Germinal center (tissue), 1 donor: ENCODE data around the gene HIF1AN.
A peak's percentile ranks its signal among the peaks of the same experiment; 100 is the strongest.

Experiments
- DNase-seq: peaks from one replicate; pipeline ENCODE4 v3.0.0; 2012; ENCODE audit warnings: mixed read lengths, low spot score

The HIF1AN gene

DNA sequence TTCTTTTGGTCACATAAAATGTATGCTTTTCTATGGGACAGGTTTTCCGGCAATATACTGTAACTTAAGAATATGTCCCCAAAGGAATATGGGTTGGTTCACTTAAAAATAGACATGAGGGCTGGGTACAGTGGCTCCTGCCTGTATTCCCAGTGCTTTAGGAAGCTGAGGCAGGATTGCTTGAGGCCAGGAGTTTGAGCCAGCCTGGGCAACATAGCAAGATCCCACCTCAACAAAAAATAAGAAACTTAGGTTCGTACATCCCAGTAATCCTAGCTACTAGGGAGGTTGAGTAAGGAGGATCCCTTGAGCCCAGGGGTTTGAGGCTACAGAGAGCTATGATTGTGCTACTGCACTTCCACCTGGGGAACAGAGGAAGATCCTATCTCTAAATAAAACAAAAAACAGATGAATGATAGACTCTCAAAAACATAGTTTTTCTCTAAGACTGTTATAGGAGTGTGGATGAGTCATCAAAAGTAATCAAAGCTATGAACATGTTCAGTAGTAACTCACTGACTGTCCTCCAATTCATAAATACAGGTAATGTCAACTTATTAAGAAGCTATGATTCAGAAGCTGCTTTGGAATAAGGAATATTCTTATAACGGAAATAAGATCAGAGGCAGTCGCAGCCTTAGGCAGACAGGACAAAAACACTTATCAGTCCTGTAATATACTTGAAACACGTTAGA, 13.5 kb upstream of the HIF1AN start:
- DNase-seq: no peak

DNA sequence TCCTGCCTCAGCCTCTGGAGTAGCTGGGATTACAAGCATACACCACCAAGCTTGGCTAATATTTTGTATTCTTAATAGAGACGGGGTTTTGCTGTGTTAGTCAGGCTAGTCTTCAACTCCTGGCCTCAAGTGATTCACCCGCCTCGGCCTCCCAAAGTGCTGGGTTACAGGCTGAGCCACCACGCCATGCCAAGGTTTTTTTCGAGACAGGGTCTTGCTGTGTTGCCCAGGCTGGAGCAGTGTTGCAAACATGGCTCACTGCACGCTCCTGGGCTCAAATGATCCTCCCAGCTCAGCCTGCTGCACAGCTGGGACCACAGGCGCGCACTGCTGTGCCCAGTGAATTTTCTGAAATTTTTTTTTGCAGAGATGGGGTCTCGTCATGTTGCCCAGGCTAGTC, 12.8 kb upstream of the HIF1AN start:
- no peak for DNase-seq

DNA sequence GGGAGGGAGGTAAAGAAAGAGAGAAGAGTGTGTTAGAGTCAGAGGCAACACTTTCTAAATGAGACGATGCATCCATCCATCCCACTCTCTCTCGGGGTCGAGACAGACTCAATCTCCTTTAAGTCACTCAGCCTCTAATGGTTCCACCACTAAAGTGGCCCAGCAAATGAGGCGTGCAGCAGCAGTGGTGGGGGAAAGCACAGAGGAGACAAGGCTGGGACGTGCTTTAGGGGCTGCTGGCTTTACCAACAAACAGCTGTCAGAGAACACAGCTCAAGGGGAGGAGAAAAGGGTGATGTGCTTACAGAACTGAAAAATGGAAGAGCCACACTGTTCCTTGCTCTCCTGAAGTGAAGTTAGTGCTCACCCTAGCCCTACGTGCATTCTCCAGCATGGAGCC, 11.5 kb upstream of the HIF1AN start:
- no peak for DNase-seq

DNA sequence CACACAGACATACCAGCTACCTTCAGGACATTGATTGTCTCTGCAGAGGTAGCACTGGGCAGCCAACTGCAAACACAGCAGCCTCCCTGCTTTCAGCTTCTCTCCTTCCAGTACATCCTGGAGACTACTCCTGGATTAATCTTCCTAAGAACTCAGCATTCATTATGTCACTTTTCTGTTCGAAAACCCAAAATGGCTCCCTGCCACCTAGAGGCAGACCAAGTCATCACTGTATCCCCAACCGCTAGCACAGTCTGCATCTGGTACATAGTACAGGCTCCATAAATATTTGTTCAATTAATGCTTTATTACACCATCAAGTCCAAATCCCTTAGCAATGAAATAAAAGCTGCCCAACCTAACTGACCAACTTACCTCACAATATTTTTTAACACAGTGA, 11.1 kb upstream of the HIF1AN start:
- no peak for DNase-seq

DNA sequence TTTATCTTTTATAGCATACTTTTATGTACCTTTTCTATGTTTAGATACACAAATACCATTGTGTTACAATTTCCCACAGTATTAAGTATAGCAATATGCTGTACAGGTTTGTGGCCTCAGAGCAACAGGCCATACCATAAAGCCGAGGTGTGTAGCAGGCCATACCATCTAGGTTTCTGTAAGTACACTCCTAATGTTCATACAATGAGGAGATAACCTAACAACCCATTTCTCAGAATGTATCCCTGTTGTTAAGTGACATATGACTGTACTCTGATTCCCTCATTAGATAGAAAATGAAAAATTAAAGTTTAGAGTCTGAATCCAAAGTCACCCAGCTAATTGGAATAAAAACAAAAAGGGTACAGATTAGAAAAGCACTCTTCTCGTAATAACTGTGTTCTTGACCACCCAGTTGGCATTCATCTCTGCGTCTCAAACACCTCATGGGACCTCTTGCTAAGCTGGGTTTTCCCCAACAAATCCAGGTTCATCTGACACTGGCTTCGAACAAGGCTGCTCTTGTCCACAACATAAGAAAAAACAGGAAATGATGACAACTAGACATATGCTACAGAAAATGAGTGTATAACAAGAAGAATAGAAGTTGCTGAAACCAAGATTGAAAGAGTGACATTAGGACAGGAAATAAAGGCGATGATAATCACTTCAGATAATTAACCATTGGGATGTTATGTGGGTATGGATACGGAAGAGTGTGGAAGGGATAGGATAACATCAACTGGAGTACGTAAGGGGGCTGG, 7.4 kb upstream of the HIF1AN start:
- DNase-seq: no peak

DNA sequence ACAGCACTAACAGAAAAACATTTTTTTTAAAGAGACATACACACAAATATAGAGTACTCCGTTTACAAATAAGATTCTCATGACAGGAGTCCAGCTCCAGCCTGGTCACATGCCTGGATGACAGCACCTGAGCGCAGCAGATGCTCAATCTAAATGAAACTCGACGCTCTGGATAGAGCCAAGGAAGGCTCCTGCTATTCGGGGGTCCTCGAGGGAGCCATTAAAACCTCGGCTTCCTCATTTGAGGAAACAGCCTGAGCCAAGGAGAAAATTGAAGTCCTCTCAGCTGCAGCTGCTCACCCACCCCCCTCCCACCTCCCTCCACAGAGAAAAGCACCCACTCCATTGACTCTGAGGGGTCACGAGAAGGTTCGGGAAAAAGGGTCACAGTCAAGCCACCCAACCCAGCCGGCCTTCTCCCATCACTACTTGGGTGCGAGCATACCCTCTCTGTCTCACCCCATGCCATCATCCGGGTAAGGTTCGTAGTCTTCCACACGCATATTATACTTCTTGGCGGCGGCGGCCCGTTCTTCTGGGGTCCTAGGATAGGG, 6.7 kb upstream of the HIF1AN start:
- peak; percentile 21 for DNase-seq

DNA sequence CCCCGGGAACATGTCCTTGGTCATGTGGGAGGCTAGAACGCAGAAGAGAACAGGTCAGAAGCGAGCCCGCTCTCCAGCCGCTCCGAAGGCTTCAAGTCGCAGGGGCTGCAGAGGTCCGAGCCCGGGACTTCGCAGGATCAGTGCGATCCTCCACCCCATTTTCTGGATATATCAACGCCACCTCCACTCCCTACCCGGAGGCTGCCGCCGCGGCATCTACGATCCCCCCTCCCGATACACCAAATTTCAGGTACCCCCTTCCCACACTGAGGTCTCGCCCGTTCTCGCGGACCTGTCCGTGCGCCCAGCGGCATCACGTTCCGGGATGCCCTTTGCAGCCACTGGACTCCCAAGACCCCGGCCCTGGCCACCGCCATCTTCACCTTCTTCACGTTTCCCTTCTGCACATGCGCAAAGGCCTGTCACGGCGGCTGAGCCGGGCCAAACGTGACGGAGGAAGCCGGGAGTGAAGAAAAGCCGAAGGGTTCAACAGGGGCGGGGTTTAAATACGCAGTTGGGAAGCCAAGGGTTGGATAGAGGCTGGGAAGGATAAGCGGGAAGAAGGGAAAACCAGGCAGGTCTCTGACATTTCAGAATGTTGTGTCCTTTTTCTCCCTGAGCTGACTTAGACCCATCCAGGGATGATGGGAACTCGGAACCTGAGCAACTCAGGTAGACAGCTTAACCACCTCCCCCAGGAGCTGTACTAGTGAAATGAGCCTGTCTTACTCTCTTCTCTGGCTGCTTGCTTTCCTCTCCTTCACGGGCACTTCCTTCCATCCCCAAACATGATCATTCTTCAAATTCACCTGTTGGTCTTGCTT, 6.1 kb upstream of the HIF1AN start, which contains the start of gene NDUFB8:
NDUFB8 (minus strand) TSS at position 397 of the 824 bp plus-strand sequence; CDS start at position 377, 20 bp downstream.
- peak; percentile 78 for DNase-seq

DNA sequence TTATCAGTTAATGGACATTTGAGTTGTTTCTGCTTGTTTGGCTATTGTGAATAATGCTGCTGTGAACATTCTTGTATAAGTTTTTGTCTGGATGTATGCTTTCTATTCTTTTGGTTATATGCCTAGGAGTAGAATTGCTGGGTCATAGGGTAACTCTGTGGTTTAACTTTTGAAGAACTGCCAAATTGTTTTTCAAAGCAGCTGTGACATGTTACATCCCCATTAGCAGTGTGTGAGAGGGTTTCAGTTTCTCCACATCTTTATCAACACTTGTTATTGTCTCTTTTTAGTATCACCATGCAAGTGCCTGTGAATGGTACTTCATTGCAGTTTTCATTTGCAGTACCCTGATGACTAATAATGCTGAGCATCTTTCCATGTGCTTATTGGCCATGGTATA, 4.0 kb upstream of the HIF1AN start:
- no peak for DNase-seq

DNA sequence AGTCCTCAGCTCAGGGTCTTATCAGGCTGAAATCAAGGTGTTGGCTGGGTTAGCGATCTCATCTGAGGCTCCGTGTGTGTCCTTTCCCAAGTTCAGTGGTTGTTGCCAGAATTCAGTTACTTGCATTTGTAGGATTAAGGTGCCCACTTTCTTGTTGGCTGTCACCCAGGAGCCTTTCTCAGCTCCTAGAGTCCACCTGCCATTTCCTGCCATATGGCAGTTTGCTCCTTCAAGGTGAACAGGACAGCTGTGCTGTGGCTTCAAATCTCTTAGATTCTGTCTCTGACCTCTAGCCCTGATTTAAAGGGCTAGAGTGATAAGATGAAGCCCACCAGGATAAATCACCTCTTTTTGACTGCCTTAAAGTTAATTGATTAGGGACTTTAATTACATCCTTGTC, 1.0 kb upstream of the HIF1AN start:
- no peak for DNase-seq

DNA sequence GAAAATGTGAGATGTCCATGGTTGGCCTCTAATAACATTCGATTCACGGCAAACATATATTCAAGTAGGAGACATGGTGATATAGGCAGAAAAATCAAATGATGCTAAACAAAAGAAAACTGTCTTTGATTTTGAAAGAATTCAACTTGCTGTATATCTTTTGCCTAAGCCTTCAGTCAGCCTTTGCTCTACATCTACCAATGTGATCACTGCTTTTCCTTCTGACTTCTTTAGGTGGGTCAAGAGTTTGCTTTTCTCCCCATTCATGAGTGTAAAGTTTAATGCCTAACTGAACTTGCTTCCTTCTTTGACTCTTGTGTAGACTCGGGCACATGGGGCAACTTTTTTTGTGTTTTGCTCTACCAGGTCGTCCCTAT, 417 bp upstream of the HIF1AN start:
- no peak for DNase-seq

DNA sequence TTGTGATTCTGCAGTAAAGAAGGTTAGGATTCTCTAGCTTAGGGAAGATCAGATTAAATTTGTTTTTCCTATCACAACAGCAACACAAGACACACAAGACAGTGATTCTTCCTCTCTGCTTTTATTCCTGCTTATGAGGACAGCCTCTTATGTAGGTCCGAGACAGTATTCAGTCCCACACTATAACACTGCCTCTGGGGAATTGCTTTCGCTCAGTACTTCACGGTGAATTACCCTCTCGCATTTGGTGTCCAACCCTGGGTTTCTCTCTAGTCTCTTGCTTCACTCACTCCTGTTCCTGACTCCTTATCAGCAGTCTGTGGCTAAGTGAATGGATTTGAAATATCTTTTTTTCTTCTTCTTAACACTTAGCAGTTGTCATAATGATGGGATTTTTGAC, 1.7 kb downstream of the HIF1AN start:
- no peak for DNase-seq

DNA sequence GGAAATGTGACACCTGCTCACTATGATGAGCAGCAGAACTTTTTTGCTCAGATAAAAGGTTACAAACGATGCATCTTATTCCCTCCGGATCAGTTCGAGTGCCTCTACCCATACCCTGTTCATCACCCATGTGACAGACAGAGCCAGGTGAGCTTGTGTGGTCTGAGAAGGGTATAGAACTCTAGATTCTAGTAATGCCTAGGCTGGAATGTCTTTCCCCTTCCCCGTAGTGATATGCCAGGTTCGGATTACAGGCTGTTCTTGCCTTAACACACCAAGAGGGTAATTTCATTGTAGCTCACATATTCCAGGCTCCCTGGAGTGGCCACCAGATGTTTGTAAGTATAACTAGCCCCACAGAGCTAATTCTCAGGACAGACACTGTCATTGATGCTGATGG, 9.2 kb downstream of the HIF1AN start:
- no peak for DNase-seq

DNA sequence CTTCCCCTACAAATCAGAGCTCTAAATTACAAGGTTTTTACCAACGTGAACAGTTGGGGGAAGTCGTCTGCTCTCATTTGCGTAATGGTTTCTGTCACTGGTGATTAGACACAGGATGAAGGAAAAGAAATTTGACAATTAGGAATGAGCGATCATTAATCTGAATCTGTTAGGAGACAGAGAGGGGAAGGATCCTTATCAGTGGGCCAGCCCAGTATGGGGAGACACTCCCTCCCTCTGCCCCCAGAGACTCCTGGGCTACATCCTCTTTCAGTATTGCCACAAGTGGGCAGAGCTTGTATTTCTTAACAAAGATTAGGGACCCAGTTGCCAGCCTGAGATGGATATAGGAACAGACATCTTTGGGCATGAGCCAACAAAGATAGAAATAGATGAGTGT, 15.5 kb downstream of the HIF1AN start:
- DNase-seq: no peak

DNA sequence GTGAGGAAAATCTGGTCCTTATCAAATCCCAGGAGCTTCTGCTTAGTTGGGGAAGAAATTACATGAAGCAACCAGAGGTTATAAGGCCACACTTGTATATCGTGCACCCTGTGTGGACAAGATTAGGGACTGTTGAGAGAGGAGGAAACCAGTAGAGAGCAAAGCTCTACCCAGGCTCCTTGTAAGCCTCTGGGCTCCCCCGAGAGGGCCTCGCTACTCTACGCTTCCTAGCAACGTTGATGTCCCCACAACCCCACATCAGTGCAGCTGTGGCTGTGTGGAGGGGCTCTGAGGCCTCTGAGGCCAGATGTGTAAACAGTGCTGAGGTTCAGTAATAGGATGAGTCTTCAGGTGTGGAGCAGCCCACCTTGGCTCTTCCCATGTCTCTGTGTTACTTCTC, 16.0 kb downstream of the HIF1AN start:
- DNase-seq: no peak

DNA sequence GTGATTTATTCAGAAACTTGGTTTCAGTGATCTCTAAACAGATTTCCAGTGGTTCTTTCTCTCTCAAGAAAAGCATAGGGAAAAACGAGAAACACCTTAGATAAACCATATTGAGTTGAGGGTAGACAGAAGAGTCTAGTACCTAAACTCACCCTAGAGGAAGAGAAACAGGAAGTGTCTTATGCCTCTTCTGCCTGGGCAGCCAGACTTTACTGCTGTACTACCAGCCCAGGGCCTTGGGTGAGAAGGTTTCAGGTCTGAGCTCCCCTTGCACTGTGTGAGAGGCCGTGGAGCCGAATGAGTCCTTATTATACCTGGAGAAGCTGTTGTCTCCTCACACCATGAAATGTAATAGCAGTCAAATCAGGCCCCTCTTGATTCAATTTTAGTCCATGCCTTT, 18.2 kb downstream of the HIF1AN start:
- DNase-seq: peak; percentile 34

DNA sequence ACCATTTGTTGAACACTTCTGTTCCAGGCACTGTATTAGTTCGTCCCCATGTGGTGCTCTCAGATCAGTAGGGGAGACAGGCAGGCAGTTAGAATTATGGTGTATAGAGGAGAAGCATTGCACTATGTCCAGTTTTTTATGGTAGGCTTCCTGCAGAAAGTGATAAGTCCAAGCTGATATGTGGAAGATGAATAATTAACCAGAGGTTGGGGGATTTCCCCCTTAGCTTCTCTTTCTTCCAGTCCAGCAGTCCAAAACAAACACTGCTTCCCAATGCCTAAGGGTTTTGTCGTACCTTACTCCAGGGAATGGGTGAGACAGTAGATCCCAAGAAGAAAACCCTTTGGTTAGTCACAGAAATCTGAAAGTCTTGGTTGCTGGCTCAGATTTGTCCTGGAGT, 19.2 kb downstream of the HIF1AN start:
- no peak for DNase-seq

DNA sequence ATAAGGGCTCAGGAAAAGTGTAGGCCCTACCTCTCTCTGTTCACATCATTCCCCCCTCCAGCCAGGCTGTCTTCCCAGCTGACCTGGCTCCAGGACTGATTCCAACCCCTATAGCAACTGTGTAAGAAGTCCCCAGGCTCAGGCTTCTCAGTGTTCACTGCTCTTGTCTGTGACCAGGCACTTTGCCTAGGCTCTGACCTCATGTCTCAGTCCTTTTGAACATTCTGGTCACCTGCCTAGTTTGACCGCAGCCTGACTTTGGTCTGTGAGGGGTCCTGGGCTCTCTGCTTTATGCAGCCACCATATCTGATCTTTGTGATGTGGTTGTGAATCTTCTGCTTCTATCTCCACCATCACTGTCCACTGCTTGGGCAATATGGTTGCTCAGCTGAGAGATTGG, 24.5 kb downstream of the HIF1AN start:
- DNase-seq: no peak

DNA sequence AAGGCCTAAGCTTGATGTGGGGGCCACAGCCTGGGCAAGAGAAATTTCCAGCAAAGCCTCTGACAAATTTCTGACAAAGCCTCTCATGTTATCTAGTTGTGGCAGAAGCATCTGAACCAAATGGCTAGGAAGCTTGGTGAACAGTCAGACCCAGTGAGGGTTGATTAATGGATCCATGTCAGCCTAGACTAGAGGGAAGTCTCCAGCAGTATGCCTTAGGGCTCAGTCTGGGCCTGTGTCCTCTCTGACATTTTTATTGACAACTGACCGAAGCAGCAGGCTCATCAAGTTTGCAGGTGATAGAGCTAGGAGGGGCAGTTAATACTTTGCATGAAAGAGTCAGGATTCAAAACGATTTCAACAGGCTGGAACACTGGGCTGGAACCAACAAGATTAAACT, 25.3 kb downstream of the HIF1AN start:
- DNase-seq: no peak

DNA sequence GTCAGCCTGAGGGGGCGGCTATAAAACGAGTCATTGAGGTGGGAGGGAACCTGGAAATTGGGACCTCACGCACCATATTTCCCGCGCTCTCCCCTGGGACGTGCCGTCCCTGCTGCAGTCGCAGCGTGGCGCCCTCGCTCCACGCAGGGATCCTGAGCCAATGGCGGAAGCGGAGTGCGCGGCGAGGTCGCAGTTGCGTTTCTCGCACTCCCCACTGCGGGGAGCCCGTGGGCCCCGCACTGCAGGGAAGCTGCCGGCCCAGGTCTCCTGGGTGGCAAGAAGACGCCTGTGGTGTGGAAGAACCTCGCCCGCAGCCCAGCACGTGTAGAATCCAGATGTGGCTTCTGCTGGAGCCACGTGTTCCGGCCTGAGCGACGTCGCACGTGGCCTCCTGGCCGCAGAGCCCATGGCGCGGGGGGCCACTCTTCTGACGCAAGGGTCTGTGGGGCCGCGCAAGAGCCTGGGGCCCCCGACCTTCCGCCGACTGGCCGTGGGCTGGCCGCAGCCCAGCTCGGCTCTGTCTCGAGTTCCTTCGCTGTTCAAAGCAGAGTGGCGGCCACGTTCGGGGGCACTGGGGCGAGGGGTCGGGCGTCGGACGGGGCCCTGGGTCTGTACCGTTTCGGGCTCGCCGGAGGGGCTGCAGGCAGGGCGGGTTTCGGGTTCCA, 26.4 kb downstream of the HIF1AN start:
- DNase-seq: peak; percentile 86

DNA sequence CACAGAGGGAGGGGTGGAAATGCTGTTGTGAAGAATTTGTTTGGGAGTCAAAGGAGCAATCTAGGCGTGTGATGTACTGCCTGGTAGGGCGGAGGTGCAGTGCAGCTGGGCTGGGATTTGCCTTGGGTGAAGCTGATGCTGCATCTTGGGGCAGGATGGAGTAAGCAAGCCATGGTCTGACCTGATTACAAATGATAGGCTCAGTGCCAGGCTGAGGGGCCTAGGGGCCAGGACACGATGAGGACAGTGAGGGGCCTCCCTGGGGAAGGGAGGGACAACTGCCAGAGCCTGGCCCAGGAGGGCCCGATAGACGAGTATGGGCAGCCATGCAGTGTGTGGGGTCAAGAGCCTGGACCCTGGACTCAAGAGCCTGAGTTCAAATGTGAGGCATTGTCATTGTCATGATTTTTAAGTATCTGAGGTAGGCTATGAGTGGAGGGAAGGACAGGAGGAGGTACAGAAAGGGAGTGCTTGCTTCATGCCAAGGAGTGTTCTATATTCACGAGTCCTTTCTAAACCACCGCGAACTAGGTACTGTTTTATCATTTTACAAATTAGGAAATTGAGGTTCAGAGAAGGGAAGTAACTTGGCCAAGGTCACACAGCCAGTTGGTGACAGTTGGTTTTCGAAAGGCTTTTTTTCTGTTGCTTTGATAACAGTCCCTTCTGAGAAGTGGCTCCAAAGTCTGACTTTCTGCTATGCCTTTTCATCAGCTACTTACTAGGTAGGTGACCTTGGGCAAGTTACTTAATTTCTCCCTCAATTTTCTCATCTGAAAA, 29.7 kb downstream of the HIF1AN start:
- DNase-seq: no peak

DNA sequence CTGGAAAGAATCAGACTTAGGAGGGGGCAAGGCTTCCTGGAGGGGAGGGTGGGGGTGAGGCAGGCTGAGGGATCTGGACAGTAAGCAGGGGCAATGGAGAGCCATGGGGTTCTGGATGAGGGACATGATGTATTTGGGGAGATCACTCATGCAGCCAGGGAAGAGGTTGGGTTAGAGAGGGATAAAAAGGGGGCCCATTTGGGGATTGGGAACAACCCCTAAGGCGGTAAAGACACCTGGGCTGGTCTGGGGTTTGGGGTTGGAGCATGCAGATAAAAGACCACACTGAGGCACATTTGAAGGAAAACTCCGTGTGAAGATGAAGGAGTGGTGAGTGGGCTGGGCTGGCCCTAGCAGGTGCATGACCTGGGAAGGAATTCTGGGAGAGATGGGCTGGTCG, 30.8 kb downstream of the HIF1AN start:
- DNase-seq: no peak
